ENCODE data around the gene CHPF.

CHPF gene

GRCh38 chr2:219530048-219530963 is 13.3 kb downstream of the CHPF start:
- DNase-seq: peak; percentile 71

- DNase-seq: no peak
Observed at GRCh38 chr2:219527472-219527871, 16.1 kb downstream of the CHPF start.

- no peak for DNase-seq
Observed at GRCh38 chr2:219527076-219527394, 16.6 kb downstream of the CHPF start.

GRCh38 chr2:219526320-219527075 is 17.1 kb downstream of the CHPF start:
- DNase-seq: no peak

- no peak for DNase-seq
Observed at GRCh38 chr2:219525533-219526232, 17.9 kb downstream of the CHPF start.

- no peak for DNase-seq
Observed at GRCh38 chr2:219524817-219525216, 18.8 kb downstream of the CHPF start.

- DNase-seq: no peak
Observed at GRCh38 chr2:219523031-219523671, 20.5 kb downstream of the CHPF start.

- DNase-seq: no peak
Observed at GRCh38 chr2:219522111-219523030, 21.2 kb downstream of the CHPF start.

- no peak for DNase-seq
Observed at GRCh38 chr2:219521066-219521880, 22.3 kb downstream of the CHPF start.

- no peak for DNase-seq
Observed at GRCh38 chr2:219520079-219520478, 23.5 kb downstream of the CHPF start.

GRCh38 chr2:219519526-219519916 is 24.1 kb downstream of the CHPF start:
- no peak for DNase-seq

- no peak for DNase-seq
Observed at GRCh38 chr2:219517954-219518778, 25.4 kb downstream of the CHPF start.

- no peak for DNase-seq
Observed at GRCh38 chr2:219516888-219517287, 26.7 kb downstream of the CHPF start.

- DNase-seq: no peak
Observed at GRCh38 chr2:219515874-219516629, 27.6 kb downstream of the CHPF start.

GRCh38 chr2:219514836-219515235 is 28.8 kb downstream of the CHPF start:
- no peak for DNase-seq

- no peak for DNase-seq
Observed at GRCh38 chr2:219514196-219514761, 29.3 kb downstream of the CHPF start, which contains the start of gene ASIC4. Gene ASIC4, plus strand, starts transcription at chr2:219514482. Its CDS starts 243 bp downstream, at chr2:219514725.

GRCh38 chr2:219513787-219514186 is 29.8 kb downstream of the CHPF start:
- DNase-seq: no peak

GRCh38 chr2:219512524-219513216 is 30.9 kb downstream of the CHPF start:
- DNase-seq: no peak

Data from T1000 (cell line).